NB4 (cell line): ENCODE results near the gene NIPAL4.

Experiments used
- DNase-seq: peaks from one replicate; pipeline ENCODE4 v3.0.0; 2010; ENCODE audit warnings: low read depth
- H3K4me3 ChIP-seq: one replicate; pipeline ENCODE4 v1.5.1; 2011; ENCODE audit warnings: mild to moderate bottlenecking, low read depth, low read length, moderate library complexity
- CTCF ChIP-seq: IDR thresholded peaks from one replicate; pipeline ENCODE4 v1.5.1; 2012; ENCODE audit warnings: low read depth, low read length
- MAX ChIP-seq: IDR thresholded peaks from 2 replicates; pipeline ENCODE4 v1.6.1; 2011; ENCODE audit warnings: low read depth, low read length
- MYC ChIP-seq: IDR thresholded peaks from 2 replicates; pipeline ENCODE4 v1.6.1; 2011; ENCODE audit warnings: low read depth, low read length
- POLR2A ChIP-seq: IDR thresholded peaks from 2 replicates; pipeline ENCODE4 v1.6.1; 2011; ENCODE audit warnings: mild to moderate bottlenecking; ENCODE audit not compliant: insufficient read length; ENCODE audit errors: extremely low read depth

NIPAL4 gene

GRCh38 chr5:157506981-157507780 is 47.2 kb downstream of the NIPAL4 start:
- DNase-seq: no peak
- TF ChIP-seq MYC: no peak
- TF ChIP-seq CTCF: no peak
- no peak for TF ChIP-seq MAX
- no peak for TF ChIP-seq POLR2A
- H3K4me3 ChIP-seq: no peak overlapping the region

GRCh38 chr5:157509093-157509492 is 49.1 kb downstream of the NIPAL4 start:
- DNase-seq: no peak
- TF ChIP-seq POLR2A: no peak
- no peak for TF ChIP-seq CTCF
- TF ChIP-seq MYC: no peak
- no peak for TF ChIP-seq MAX
- H3K4me3 ChIP-seq: no peak overlapping the region

GRCh38 chr5:157509587-157509986 is 49.6 kb downstream of the NIPAL4 start:
- TF ChIP-seq POLR2A: no peak
- TF ChIP-seq MYC: no peak
- no peak for TF ChIP-seq MAX
- no peak for TF ChIP-seq CTCF
- DNase-seq: no peak
- no peak overlapping the region for H3K4me3 ChIP-seq

- H3K4me3 ChIP-seq: no peak overlapping the region
- no peak for DNase-seq
- no peak for TF ChIP-seq MYC
- no peak for TF ChIP-seq MAX
- no peak for TF ChIP-seq POLR2A
- TF ChIP-seq CTCF: no peak
Observed at GRCh38 chr5:157510682-157511081, 50.7 kb downstream of the NIPAL4 start.

- TF ChIP-seq CTCF: no peak
- no peak for TF ChIP-seq POLR2A
- no peak for TF ChIP-seq MAX
- TF ChIP-seq MYC: no peak
- H3K4me3 ChIP-seq: no peak overlapping the region
- peak; percentile 25 for DNase-seq
Observed at GRCh38 chr5:157511651-157512644, 51.9 kb downstream of the NIPAL4 start.
